Parathyroid adenoma (tissue), 2 donors: Measurements from ENCODE around the gene CD70.
A peak's percentile ranks its signal among the peaks of the same experiment; 100 is the strongest.
"Not testable (repeated sequence)": the region's sequence is repeated elsewhere in the genome, so short reads cannot be mapped to it uniquely, and the experiment has no call there.

ENCODE experiments used
- H2AFZ ChIP-seq: fragments of 300-600 bp; sonication (generic); one replicate; pipeline ENCODE4 v1.7.0; 2017; ENCODE audit warnings: antibody characterized with exemption, mild to moderate bottlenecking
- H3K27ac ChIP-seq: fragments of 300-600 bp; sonication (generic); one replicate; pipeline ENCODE4 v1.7.0; 2017
- H3K27me3 ChIP-seq: fragments of 300-600 bp; sonication (generic); one replicate; pipeline ENCODE4 v1.7.0; 2017; ENCODE audit warnings: low read length; ENCODE audit not compliant: control insufficient read depth, insufficient read depth
- H3K36me3 ChIP-seq: fragments of 300-600 bp; sonication (generic); one replicate; pipeline ENCODE4 v1.7.0; 2017; ENCODE audit warnings: low read length; ENCODE audit not compliant: control insufficient read depth, insufficient read depth
- H3K4me1 ChIP-seq: fragments of 300-600 bp; sonication (generic); one replicate; pipeline ENCODE4 v1.7.0; 2017; ENCODE audit warnings: control low read depth
- H3K4me2 ChIP-seq: fragments of 300-600 bp; sonication (generic); one replicate; pipeline ENCODE4 v1.7.0; 2017; ENCODE audit warnings: low read length
- H3K4me3 ChIP-seq: fragments of 300-600 bp; sonication (generic); one replicate; pipeline ENCODE4 v1.7.0; 2017; ENCODE audit warnings: low read depth, low read length
- H3K79me2 ChIP-seq: fragments of 300-600 bp; sonication (generic); one replicate; pipeline ENCODE4 v1.7.0; 2017; ENCODE audit warnings: control low read depth
- H3K9ac ChIP-seq: fragments of 300-600 bp; sonication (generic); one replicate; pipeline ENCODE4 v1.7.0; 2017; ENCODE audit warnings: mild to moderate bottlenecking
- H3K9me3 ChIP-seq: fragments of 300-600 bp; sonication (generic); one replicate; pipeline ENCODE4 v1.7.0; 2017; ENCODE audit warnings: low read length; ENCODE audit not compliant: control insufficient read depth
- TF ChIP-seq, protein P1 (sequence below): fragments of 300-600 bp; sonication (generic); IDR thresholded peaks from one replicate; pipeline ENCODE4 v1.7.0; 2017; ENCODE audit warnings: antibody characterized with exemption, mild to moderate bottlenecking
- donor health status: primary hyperparathyroidism.

The CD70 gene

DNA sequence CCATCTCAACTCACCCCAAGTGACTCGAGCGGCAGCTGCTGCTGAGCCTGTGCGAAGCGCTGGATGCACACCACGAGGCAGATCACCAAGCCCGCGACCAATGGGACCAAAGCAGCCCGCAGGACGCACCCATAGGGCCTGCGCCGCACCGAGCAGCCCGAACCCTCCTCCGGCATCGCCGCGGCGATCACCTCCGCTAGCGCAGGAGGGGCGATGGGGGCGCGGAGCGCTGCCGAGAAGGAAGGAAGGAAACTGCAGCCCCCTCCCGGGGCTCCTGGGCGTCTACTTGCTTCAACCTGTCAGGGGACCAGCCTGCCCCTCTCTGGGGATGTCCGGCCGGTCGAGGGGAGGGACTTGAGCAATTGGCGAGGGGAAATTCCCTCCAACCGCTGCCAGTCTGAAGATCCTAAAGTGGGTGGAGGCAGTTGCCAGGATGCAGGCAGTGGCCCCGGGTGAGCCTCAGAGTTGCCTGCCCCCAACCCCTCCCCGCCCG is at the start of gene CD70:
CD70 (minus strand) TSS at position 324 of the 493 bp plus-strand sequence; CDS start at position 176, 148 bp downstream.
- TF ChIP-seq, protein P1, sequence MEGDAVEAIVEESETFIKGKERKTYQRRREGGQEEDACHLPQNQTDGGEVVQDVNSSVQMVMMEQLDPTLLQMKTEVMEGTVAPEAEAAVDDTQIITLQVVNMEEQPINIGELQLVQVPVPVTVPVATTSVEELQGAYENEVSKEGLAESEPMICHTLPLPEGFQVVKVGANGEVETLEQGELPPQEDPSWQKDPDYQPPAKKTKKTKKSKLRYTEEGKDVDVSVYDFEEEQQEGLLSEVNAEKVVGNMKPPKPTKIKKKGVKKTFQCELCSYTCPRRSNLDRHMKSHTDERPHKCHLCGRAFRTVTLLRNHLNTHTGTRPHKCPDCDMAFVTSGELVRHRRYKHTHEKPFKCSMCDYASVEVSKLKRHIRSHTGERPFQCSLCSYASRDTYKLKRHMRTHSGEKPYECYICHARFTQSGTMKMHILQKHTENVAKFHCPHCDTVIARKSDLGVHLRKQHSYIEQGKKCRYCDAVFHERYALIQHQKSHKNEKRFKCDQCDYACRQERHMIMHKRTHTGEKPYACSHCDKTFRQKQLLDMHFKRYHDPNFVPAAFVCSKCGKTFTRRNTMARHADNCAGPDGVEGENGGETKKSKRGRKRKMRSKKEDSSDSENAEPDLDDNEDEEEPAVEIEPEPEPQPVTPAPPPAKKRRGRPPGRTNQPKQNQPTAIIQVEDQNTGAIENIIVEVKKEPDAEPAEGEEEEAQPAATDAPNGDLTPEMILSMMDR: no peak
- Histone ChIP-seq H2AFZ (no peak within 1 kb of the TSS), H3K9me3 (no peaks in the 10 kb centered on the region), H3K79me2 (no peaks in the 10 kb centered on the region), H3K36me3 (no peaks in the 10 kb centered on the region), H3K9ac (no peak within 1 kb of the TSS), H3K4me1 (no peaks in the 10 kb centered on the region), H3K27me3 (peaks cover 8% of the 10 kb centered on the region), H3K4me3 (no peak within 1 kb of the TSS), H3K4me2 (peak within 1 kb of the TSS; percentile 31), H3K27ac (no peak within 1 kb of the TSS)

DNA sequence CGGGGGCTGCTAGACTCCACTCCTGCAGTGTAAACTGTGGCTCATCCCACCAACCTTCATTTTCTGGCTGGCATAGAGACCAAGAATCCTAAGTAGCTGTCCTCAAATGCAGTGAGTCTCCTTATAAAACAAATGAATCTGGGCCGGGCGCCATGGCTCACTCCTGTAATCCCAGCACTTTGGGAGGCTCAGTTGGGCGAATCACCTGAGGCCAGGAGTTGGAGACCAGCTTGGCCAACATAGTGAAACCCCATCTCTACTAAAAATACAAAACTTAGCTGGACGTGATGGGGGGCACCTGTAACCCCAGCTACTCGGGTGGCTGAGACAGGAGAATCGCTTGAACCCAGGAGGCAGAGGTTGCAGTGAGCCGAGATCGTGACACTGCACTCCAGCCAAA is 49.4 kb upstream of the CD70 start:
- not testable (repeated sequence) for H3K4me3 ChIP-seq, H2AFZ ChIP-seq, H3K9ac ChIP-seq, H3K79me2 ChIP-seq, H3K4me2 ChIP-seq, H3K4me1 ChIP-seq, H3K27ac ChIP-seq, H3K36me3 ChIP-seq, H3K9me3 ChIP-seq, H3K27me3 ChIP-seq

DNA sequence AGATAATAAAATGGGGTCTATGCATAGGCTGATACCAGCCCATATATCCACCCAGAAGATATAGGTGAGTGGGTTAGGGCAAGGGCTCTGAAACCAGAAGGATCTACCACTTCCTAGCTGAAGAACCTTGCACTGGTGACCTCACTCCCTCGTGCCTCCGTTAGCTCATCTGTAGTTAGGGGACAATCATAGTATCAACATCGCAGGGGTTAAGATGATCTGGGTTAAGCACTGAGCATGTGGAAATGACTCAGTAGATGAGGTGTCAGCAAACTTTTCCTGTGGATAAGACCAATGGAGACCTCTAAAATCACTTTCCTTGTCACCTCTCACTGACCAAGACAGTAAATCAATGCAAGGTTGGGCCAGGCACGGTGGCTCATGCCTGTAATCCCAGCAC is 48.5 kb upstream of the CD70 start:
- Histone ChIP-seq H3K9ac (no peak overlapping the region), H3K9me3 (no peaks in the 10 kb centered on the region), H3K4me1 (no peaks in the 10 kb centered on the region), H2AFZ (no peak overlapping the region), H3K27me3 (no peaks in the 10 kb centered on the region), H3K4me3 (no peak overlapping the region), H3K4me2 (no peak overlapping the region), H3K36me3 (no peaks in the 10 kb centered on the region), H3K79me2 (no peaks in the 10 kb centered on the region), H3K27ac (no peak overlapping the region)
- TF ChIP-seq, protein P1: no peak

- not testable (repeated sequence) for H3K27me3 ChIP-seq, H3K9me3 ChIP-seq, H2AFZ ChIP-seq, H3K79me2 ChIP-seq, H3K36me3 ChIP-seq, H3K4me1 ChIP-seq, H3K4me2 ChIP-seq, H3K27ac ChIP-seq, H3K4me3 ChIP-seq, H3K9ac ChIP-seq
Observed at GRCh38 chr19:6633456-6633813, 42.5 kb upstream of the CD70 start.

- TF ChIP-seq, protein P1: peak; percentile 77
- H3K9ac ChIP-seq, H3K4me2 ChIP-seq, H3K9me3 ChIP-seq, H3K79me2 ChIP-seq, H3K4me3 ChIP-seq, H3K36me3 ChIP-seq, H3K27me3 ChIP-seq, H3K4me1 ChIP-seq, H3K27ac ChIP-seq: not testable (repeated sequence)
- H2AFZ ChIP-seq: peak overlapping the region; percentile 3
Observed at GRCh38 chr19:6632747-6633455, 42.0 kb upstream of the CD70 start.
